Measurements from ENCODE around the gene DAGLB.

DNA sequence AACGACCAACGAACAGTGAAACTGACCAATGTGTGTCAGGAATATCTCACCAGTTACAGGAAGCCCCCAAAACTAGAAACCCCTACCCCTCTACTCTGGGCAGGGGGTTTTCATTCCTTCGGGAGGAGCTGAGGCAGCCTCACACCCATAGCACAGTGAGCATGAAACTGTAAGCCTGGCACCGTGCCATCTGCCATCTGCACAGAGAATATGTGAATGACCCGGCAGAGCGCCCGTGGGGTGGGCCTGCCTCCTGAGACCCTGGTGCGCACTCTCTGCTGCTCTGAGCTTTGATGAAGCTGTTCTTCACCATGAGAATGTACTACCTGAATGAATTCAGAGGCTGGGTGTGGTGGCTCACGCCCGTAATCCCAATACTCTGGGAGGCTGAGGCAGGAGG, 27.1 kb downstream of the DAGLB start:
- TF ChIP-seq EZH2 (IDR thresholded peaks at IDR 0.05; ENCODE audit: low read length, unreplicated experiment) (no peak), EZH2phosphoT487 (IDR thresholded peaks at IDR 0.05; ENCODE audit: borderline replicate concordance, low read length) (no peak)

Data from PC-3 (cell line).